Measurements from ENCODE around the gene ZIC1. TPM values are rescaled to one million over a fixed set of nuclear protein-coding genes. Genes with fewer than 3 reads are reported as not detected.

Gene ZIC1
- total RNA-seq, 1 experiment from 2014 or later: not detected

- Histone ChIP-seq H3K27me3 (ENCODE audit: insufficient read depth, low read length) (no peaks in the 10 kb centered on the region), H3K9me2 (ENCODE audit: insufficient read depth) (no peaks in the 10 kb centered on the region), H3K9me3 (ENCODE audit: control insufficient read depth in 1 of 2, insufficient read depth in 1 of 2, low read depth in 1 of 2, low read length in 2 of 2) (no peaks in the 10 kb centered on the region), H3K4me2 (ENCODE audit: low read length) (no peak overlapping the region), H3K79me2 (ENCODE audit: insufficient read depth, low read length) (no peaks in the 10 kb centered on the region), H3K4me1 (ENCODE audit: control insufficient read depth in 1 of 2, insufficient read depth in 2 of 2, low read length in 2 of 2) (no peaks in the 10 kb centered on the region), H4K20me1 (ENCODE audit: insufficient read depth) (no peaks in the 10 kb centered on the region), H2AFZ (ENCODE audit: low read depth, low read length, poor library complexity, severe bottlenecking) (no peak overlapping the region), H3K27ac (ENCODE audit: low read depth, low read length) (no peak overlapping the region), H3K4me3 (replicated peaks in 1 of 2; ENCODE audit: low read depth in 1 of 2, low read length in 2 of 2) (no peak overlapping the region), H3K36me3 (ENCODE audit: control insufficient read depth in 1 of 2, insufficient read depth in 2 of 2, low read length in 2 of 2) (no peaks in the 10 kb centered on the region), H3K9ac (ENCODE audit: low read length) (no peak overlapping the region)
- TF ChIP-seq SIN3A (IDR thresholded peaks at IDR 0.05; ENCODE audit: low read depth) (no peak), TCF7L2 (IDR thresholded peaks at IDR 0.05; ENCODE audit: borderline replicate concordance, extremely low read depth, insufficient read depth, insufficient read length) (no peak), CTCF (IDR thresholded peaks at IDR 0.05 in 2 of 3, conservative IDR thresholded peaks at IDR 0.05 in 1 of 3; ENCODE audit: borderline replicate concordance in 1 of 3, insufficient read depth in 1 of 3, low read depth in 2 of 3, low read length in 2 of 3) (no peak), EGR1 (IDR thresholded peaks at IDR 0.05; ENCODE audit: low read depth) (no peak), POLR2A (IDR thresholded peaks at IDR 0.05; ENCODE audit: borderline replicate concordance, extremely low read depth, insufficient read depth, insufficient read length) (no peak), EZH2phosphoT487 (IDR thresholded peaks at IDR 0.05; ENCODE audit: borderline replicate concordance) (no peak), JUND (IDR thresholded peaks at IDR 0.05) (no peak), MAX (IDR thresholded peaks at IDR 0.05) (no peak)
- ChIA-PET POLR2A (no interaction called here), RAD21 (ENCODE audit: low non-redundant PET in 1 of 2, low total read pairs in 2 of 2, uncharacterized antibody in 2 of 2, unreplicated experiment in 2 of 2) (no interaction called here), CTCF (no interaction called here)
- DNase-seq (ENCODE audit: low read depth, low spot score): no peak
- no peak for ATAC-seq
- intact Hi-C loops (cut with micrococcal nuclease): no loop called here
- no TSS peak for BruUV-seq (replicated peaks)
Observed at GRCh38 chr3:147422601-147423536, 13.7 kb downstream of the ZIC1 start.

Measured in HCT116 (cell line).